ENCODE data around the gene TOM1L2.
"Not testable (repeated sequence)": the region's sequence is repeated elsewhere in the genome, so short reads cannot be mapped to it uniquely, and the experiment has no call there.

Gene TOM1L2

DNA sequence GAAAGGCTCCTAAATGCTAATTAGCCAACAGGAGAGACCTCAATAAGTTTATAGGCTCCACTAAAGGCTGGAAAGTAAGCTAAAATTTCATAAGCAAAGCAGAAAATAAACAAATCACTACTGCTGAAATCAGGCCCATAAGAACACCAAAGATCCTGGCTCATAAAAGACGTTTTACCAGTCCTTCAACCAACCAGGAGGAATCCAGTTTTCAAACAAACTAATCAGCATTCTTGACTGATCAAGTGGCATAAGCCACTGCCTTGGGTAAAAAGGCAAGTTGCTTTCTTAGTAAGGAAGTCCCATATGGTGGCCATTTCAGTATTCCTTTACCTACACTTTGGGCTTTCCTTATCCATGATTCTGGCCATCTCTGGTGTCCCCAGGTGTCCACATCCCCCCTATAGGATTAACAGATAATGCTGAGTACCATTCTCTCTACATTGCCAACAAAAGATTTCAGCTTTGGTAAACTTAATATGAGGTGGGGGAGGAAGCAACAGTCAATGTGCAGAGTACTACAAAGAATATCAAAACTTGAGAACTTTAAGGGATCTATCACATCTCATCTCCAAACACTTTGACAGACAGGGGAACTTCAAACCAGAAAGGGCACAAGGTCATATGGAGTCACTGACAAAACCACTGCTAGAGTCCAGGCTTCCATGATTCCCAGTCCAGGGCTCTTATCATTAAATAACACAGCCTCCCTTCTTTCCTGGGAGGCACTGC, 1.3 kb downstream of the TOM1L2 start:
- DNase-seq, result no peak

DNA sequence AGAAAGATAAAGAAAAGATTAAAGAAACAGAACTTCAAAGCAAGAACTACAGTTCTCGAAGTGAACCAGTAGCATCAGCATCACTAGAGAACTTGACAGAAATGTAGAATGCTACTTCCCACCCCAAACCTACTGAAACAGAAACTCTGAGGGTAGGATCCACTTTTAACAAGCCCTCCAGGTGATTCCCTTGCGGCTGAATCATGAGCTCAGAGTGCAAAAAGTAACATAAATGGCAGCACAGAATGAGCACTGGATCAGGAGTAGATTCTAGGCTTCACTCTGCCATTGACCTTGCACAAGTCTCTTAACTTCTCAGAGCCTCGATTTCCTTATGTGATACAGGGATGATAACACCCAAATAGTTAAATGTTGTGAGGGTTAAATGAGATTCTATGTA, 5.8 kb downstream of the TOM1L2 start:
- DNase-seq, result no peak

- no peak for DNase-seq
These were observed 7.0 kb downstream of the TOM1L2 start for GRCh38 chr17:17965152-17965721.

DNA sequence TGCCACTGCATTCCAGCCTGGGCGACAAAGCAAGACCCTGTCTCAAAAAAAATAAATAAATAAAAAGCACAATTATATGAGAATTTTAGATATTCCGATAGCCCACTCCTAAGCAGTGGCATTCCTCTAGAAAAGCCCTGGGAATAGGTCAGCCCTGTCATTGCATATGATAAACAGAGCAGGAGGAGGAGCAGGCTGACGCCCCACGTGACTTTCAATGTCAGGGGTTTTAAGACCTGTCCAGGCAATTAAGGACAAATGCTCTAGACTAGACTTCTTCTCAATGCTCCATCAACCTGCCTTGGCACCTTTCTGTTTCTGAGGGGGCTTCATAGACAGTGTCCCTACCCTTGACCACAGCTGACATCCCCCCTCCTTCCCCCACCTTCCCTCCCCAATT, 7.5 kb downstream of the TOM1L2 start:
- DNase-seq, result no peak

DNA sequence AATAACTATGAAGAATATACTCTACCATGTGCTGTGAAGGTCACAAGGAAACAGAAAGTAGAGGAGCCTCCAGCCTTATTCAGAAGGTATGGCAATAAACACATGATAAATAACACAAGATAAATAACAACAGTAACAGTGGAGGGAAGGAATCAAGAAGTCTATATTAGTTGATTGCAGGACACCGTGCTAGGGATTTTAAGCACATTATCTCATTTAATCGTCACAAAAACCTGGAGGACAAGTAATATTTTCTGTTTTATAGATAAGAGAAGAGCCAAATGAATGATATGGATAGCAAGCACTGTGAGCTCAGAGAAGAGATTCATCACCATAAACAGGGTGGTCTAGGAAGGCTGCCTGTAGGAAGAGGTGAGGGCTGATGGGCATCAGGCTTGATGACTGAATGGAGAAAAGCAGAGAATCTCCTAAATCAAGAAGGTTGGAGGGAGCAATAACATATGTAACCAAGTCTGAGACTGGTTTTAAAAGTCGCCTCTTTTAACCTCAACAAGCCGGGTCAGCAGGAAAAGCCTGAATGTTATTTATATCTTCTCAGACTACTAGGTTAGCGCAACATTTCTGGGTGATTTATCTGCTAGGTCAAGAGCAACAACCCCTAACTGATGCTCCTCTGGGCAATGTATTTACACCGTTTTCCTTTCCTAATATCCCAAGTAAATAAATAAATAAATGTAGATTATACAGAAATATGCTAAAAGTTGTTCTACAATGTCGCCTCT, 8.3 kb downstream of the TOM1L2 start:
- no peak for DNase-seq

- DNase-seq, result no peak
These were observed 9.1 kb downstream of the TOM1L2 start for GRCh38 chr17:17963066-17963465.

- no peak for DNase-seq
These were observed 11.6 kb downstream of the TOM1L2 start for GRCh38 chr17:17960500-17961030.

- no peak for DNase-seq
These were observed 12.5 kb downstream of the TOM1L2 start for GRCh38 chr17:17959520-17960361.

- no peak for DNase-seq
These were observed 13.2 kb downstream of the TOM1L2 start for GRCh38 chr17:17958982-17959381.

DNA sequence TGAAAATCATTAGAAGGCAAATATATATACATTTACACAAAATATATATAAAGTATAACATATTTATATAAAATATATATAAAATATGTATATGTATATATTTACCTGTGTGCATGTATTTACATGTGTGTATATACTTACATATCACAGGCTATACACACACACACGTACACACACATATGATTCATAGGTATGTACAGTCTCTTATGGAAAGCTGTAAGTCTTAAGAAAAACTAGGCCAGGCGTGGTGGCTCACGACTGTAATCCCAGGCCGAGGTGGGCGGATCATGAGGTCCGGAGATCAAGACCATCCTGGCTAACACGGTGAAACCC, 14.7 kb downstream of the TOM1L2 start:
- no peak for DNase-seq

- DNase-seq, result not testable (repeated sequence)
These were observed 16.3 kb downstream of the TOM1L2 start for GRCh38 chr17:17955790-17956341.

DNA sequence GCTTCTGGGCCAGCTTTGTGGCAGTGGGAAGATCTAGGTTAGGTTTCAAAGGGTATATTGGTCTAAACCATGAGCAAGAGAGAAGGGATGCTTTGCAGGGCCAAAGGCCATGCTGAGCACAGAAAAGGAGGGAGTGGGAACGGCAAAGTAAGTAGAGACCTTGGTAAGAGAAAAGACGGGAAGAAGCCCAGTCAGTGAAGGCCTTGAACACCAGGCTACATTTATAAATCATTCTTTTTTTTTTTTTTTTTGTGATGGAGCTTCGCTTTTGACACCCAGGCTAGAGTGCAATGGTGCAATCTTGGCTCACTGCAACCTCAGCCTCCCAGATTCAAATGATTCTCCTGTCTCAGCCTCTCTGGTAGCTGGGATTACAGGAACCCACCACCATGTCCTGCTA, 18.1 kb downstream of the TOM1L2 start:
- DNase-seq, result no peak

DNA sequence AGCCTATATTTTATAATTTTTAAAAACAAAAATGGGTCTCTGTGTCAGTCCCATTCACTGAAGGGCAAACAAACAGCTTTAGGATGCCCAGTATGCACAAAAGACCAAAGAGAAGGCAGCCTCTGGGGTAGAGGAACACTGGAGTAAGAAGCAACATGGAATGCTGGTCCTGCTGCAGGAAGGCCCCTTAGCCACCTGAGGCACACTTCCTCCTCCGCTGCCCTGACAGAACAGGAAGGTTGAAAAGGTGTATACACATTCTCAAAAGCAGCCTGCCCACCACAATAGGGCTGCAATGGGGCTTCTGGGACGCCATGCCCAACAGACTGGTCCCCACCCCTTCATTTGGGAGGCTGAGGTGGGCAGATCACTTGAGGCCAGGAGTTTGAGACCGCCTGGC, 19.5 kb downstream of the TOM1L2 start:
- DNase-seq, result no peak

- DNase-seq, result no peak
These were observed 20.7 kb downstream of the TOM1L2 start for GRCh38 chr17:17951524-17951923.

DNA sequence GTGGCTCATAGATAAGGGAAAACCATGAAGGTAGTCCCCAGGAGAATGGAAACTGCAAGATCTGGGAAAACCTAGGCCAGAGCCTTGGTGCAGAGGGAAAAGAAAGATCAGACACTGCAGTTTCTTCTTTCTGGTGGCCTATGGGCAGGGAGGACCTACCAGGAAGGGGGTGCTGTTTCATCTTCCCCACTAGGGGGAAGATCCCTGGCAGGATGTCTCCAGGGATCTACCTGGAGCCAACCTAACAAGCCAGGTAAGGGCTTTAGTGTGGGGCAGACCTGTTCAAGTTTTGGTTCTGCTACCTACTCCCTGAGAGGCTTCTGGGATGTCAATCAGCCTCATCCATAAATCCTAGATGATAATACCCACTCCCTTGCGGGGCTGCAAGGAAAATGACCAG, 21.4 kb downstream of the TOM1L2 start:
- DNase-seq, result no peak

DNA sequence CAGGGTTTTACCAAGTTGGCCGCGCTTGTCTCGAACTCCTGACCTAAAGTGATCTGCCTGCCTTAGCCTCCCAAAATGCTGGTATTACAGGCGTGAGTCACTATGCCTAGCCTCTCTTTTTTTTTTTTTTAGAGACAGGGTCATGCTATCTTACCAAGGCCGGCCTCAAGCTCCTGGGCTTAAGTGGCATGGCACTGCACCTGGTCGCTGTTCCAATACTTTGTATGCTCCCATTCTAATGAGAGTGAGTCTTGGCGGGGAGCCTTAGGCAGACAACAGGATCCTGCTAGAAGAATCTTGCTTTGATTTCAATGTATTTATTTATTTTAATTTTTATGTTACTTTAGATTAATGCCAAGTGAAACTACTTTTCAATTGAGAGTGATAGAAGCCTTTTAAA, 21.9 kb downstream of the TOM1L2 start:
- no peak for DNase-seq

DNA sequence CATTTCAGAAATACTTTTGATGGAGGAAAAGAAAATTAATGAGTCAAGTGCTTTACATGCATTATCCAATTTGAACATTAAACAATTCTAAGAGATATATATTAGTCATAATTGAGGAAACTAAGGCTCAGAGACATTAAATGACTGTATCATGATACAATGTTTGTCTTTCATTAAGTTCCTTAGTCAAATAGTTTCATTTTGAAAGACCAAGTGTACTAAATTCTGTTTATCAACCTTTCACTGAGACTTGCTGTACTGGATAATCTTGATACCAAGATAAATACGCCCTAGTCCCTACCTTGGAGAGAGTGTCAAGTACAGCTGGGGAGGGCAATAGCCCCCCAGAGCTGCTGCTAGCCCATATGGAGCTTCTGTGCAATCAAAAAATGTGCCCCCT, 24.2 kb downstream of the TOM1L2 start:
- no peak for DNase-seq

DNA sequence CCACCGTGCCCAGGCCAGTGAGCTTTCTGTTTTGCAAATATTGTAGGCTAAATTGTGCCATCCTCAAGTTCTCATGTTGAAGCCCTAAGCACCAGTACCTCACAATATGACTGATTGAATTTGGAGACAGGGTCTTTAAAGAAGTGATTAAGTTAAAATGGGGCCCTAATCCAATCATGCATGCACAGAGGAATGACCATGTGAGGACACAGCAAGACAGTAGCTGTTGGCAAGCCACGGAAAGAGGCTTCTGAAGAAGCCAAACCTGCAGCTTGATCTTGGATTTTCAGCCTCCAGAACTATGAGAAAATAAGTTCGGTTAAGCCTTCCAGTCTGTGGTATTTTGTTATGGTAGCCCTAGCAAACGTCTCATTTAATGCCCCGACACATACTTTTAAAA, 24.9 kb downstream of the TOM1L2 start:
- DNase-seq, result no peak

- DNase-seq, result no peak
These were observed 26.1 kb downstream of the TOM1L2 start for GRCh38 chr17:17946093-17946492.

GRCh38 chr17:17944743-17945142, 27.5 kb downstream of the TOM1L2 start:
- DNase-seq, result no peak

DNA sequence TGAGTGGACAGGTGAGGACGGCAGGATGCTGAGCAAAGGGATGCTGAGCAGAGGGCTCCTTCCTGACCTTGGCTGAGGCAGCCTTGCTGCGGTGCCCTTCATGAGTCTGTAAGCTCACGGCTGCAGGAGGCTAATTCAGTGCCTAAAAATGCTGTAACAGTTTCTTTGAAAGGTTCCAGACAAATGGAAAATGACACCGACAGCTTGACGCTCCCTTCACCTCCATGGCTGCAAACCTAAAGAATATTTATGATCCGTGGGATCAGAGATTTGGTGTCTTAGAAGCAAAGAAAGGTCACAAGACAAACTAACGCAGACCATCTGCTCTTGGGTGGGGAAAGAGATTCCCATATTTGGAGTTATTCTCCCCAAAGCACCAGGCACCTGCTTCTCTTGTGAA, 28.0 kb downstream of the TOM1L2 start:
- no peak for DNase-seq

- DNase-seq, result no peak
These were observed 28.8 kb downstream of the TOM1L2 start for GRCh38 chr17:17943281-17943984.

All from activated naive CD4-positive, alpha-beta T cell (primary cell).